Karpas-422 (cell line): ENCODE results near the gene DIPK2B. TPM values are rescaled to one million over a fixed set of nuclear protein-coding genes. Genes with fewer than 3 reads are reported as not detected.

Source experiments
- DNase-seq: peaks from one replicate; pipeline ENCODE4 v3.0.0-alpha.2; 2015
- H2AFZ ChIP-seq: fragments of 200-600 bp; sonication (generic); 2 replicates; pipeline ENCODE4 v1.6.1; 2014; ENCODE audit warnings: antibody characterized with exemption, low read length, mixed read lengths
- H3K27ac ChIP-seq: fragments of 200-600 bp; sonication (generic); 2 replicates; pipeline ENCODE4 v1.5.1; 2014; ENCODE audit warnings: mild to moderate bottlenecking, low read length, moderate library complexity
- H3K27me3 ChIP-seq: fragments of 200-600 bp; sonication (generic); 2 replicates; pipeline ENCODE4 v1.6.1; 2014; ENCODE audit warnings: low read length, mixed read lengths
- H3K36me3 ChIP-seq: fragments of 200-600 bp; sonication (generic); 2 replicates; pipeline ENCODE4 v1.6.1; 2014; ENCODE audit warnings: low read length, mixed read lengths; ENCODE audit not compliant: insufficient read depth
- H3K4me1 ChIP-seq: fragments of 200-600 bp; sonication (generic); 2 replicates; pipeline ENCODE4 v1.6.1; 2014; ENCODE audit warnings: mild to moderate bottlenecking, low read length, mixed read lengths
- H3K4me2 ChIP-seq: fragments of 200-600 bp; sonication (generic); 2 replicates; pipeline ENCODE4 v1.6.1; 2014; ENCODE audit warnings: low read length, low read depth, mild to moderate bottlenecking; ENCODE audit not compliant: poor library complexity, severe bottlenecking
- H3K4me3 ChIP-seq: fragments of 200-600 bp; sonication (generic); 2 replicates; pipeline ENCODE4 v1.5.1; 2014; ENCODE audit warnings: mild to moderate bottlenecking, antibody characterized with exemption, low read length, mixed read lengths
- H3K79me2 ChIP-seq: fragments of 200-600 bp; sonication (generic); 2 replicates; pipeline ENCODE4 v1.6.1; 2014; ENCODE audit warnings: mild to moderate bottlenecking, low read length, mixed read lengths
- H3K9ac ChIP-seq: fragments of 200-600 bp; sonication (generic); 2 replicates; pipeline ENCODE4 v1.6.0; 2014; ENCODE audit warnings: low read length
- H3K9me2 ChIP-seq: fragments of 200-600 bp; sonication (generic), shearing (Covaris generic); replicated peaks from 2 replicates; pipeline ENCODE4 v1.6.0; 2014; ENCODE audit warnings: mild to moderate bottlenecking, low read length, moderate library complexity; ENCODE audit not compliant: insufficient read depth
- H3K9me3 ChIP-seq: fragments of 300-700, 200-600 bp; sonication (generic); 2 replicates; pipeline ENCODE4 v1.6.1; 2014; ENCODE audit warnings: low read length, mixed read lengths
- H4K20me1 ChIP-seq: fragments of 200-600 bp; sonication (generic); 2 replicates; pipeline ENCODE4 v1.6.1; 2014; ENCODE audit warnings: mild to moderate bottlenecking, antibody characterized with exemption, low read length, low read depth; ENCODE audit not compliant: insufficient read depth
- total RNA-seq: library from RNA; depleted of rRNA; stranded (reverse); fragments of >200 nt; shearing (Covaris generic); gene quantifications from 2 replicates; pipeline ENCODE4 v1.2.3, GENCODE V29; 2014; ENCODE audit warnings: low replicate concordance

The DIPK2B gene
- total RNA-seq, 1 experiment from 2014 or later, result not detected

GRCh38 chrX:45208121-45208856 lies 7.6 kb upstream of the DIPK2B start:
- H3K4me2 ChIP-seq, result no peak overlapping the region
- no peaks in the 10 kb centered on the region for H3K9me3 ChIP-seq
- H3K4me1 ChIP-seq, result no peaks in the 10 kb centered on the region
- H3K36me3 ChIP-seq, result no peaks in the 10 kb centered on the region
- H3K79me2 ChIP-seq, result no peaks in the 10 kb centered on the region
- H3K4me3 ChIP-seq, result no peak overlapping the region
- no peaks in the 10 kb centered on the region for H3K9me2 ChIP-seq
- no peak overlapping the region for H2AFZ ChIP-seq
- no peaks in the 10 kb centered on the region for H3K27me3 ChIP-seq
- H4K20me1 ChIP-seq, result no peaks in the 10 kb centered on the region
- H3K9ac ChIP-seq, result no peak overlapping the region
- H3K27ac ChIP-seq, result no peak overlapping the region
- DNase-seq, result no peak

GRCh38 chrX:45202171-45202570 lies 1.5 kb upstream of the DIPK2B start:
- no peaks in the 10 kb centered on the region for H3K9me2 ChIP-seq
- no peaks in the 10 kb centered on the region for H3K36me3 ChIP-seq
- no peaks in the 10 kb centered on the region for H4K20me1 ChIP-seq
- no peak overlapping the region for H3K4me3 ChIP-seq
- no peaks in the 10 kb centered on the region for H3K9me3 ChIP-seq
- no peaks in the 10 kb centered on the region for H3K4me1 ChIP-seq
- H3K27me3 ChIP-seq, result no peaks in the 10 kb centered on the region
- H3K79me2 ChIP-seq, result no peaks in the 10 kb centered on the region
- H2AFZ ChIP-seq, result no peak overlapping the region
- H3K27ac ChIP-seq, result no peak overlapping the region
- no peak overlapping the region for H3K4me2 ChIP-seq
- no peak for DNase-seq
- no peak overlapping the region for H3K9ac ChIP-seq

GRCh38 chrX:45198706-45199105 lies 2.0 kb downstream of the DIPK2B start:
- Histone ChIP-seq H3K4me3 (no peak overlapping the region), H3K36me3 (no peaks in the 10 kb centered on the region), H3K4me1 (no peaks in the 10 kb centered on the region), H3K9me2 (no peaks in the 10 kb centered on the region), H2AFZ (no peak overlapping the region), H3K4me2 (no peak overlapping the region), H3K27ac (no peak overlapping the region), H3K9me3 (no peaks in the 10 kb centered on the region), H3K79me2 (no peaks in the 10 kb centered on the region), H3K27me3 (no peaks in the 10 kb centered on the region), H4K20me1 (no peaks in the 10 kb centered on the region), H3K9ac (no peak overlapping the region)
- no peak for DNase-seq

- Histone ChIP-seq H3K27ac (no peak overlapping the region), H2AFZ (no peak overlapping the region), H3K27me3 (no peaks in the 10 kb centered on the region), H3K9me2 (no peaks in the 10 kb centered on the region), H3K4me1 (no peaks in the 10 kb centered on the region), H3K4me2 (no peak overlapping the region), H3K4me3 (no peak overlapping the region), H3K79me2 (no peaks in the 10 kb centered on the region), H4K20me1 (no peaks in the 10 kb centered on the region), H3K9me3 (no peaks in the 10 kb centered on the region), H3K36me3 (no peaks in the 10 kb centered on the region), H3K9ac (no peak overlapping the region)
- DNase-seq, result no peak
Measured at GRCh38 chrX:45198301-45198700, 2.4 kb downstream of the DIPK2B start.

GRCh38 chrX:45196701-45197100 lies 4.0 kb downstream of the DIPK2B start:
- Histone ChIP-seq H4K20me1 (no peaks in the 10 kb centered on the region), H2AFZ (no peak overlapping the region), H3K4me2 (no peak overlapping the region), H3K4me1 (no peaks in the 10 kb centered on the region), H3K4me3 (no peak overlapping the region), H3K9ac (no peak overlapping the region), H3K9me2 (no peaks in the 10 kb centered on the region), H3K27ac (no peak overlapping the region), H3K79me2 (no peaks in the 10 kb centered on the region), H3K27me3 (no peaks in the 10 kb centered on the region), H3K9me3 (no peaks in the 10 kb centered on the region), H3K36me3 (no peaks in the 10 kb centered on the region)
- no peak for DNase-seq

GRCh38 chrX:45191820-45192409 lies 8.8 kb downstream of the DIPK2B start:
- H3K27ac ChIP-seq, result no peak overlapping the region
- no peaks in the 10 kb centered on the region for H3K9me3 ChIP-seq
- H3K9me2 ChIP-seq, result no peaks in the 10 kb centered on the region
- H3K4me1 ChIP-seq, result peaks cover 4% of the 10 kb centered on the region; the same call in 1 of the 2 replicates
- H3K4me2 ChIP-seq, result no peak overlapping the region
- no peak overlapping the region for H3K9ac ChIP-seq
- H4K20me1 ChIP-seq, result no peaks in the 10 kb centered on the region
- DNase-seq, result no peak
- no peaks in the 10 kb centered on the region for H3K79me2 ChIP-seq
- no peaks in the 10 kb centered on the region for H3K27me3 ChIP-seq
- H3K4me3 ChIP-seq, result no peak overlapping the region
- H3K36me3 ChIP-seq, result no peaks in the 10 kb centered on the region
- H2AFZ ChIP-seq, result no peak overlapping the region

GRCh38 chrX:45191383-45191782 lies 9.3 kb downstream of the DIPK2B start:
- Histone ChIP-seq H3K27ac (no peak overlapping the region), H3K79me2 (no peaks in the 10 kb centered on the region), H3K4me3 (no peak overlapping the region), H3K9ac (no peak overlapping the region), H4K20me1 (no peaks in the 10 kb centered on the region), H2AFZ (no peak overlapping the region), H3K36me3 (no peaks in the 10 kb centered on the region), H3K27me3 (no peaks in the 10 kb centered on the region), H3K4me1 (peaks cover 4% of the 10 kb centered on the region; the same call in 1 of the 2 replicates), H3K4me2 (no peak overlapping the region), H3K9me2 (no peaks in the 10 kb centered on the region), H3K9me3 (no peaks in the 10 kb centered on the region)
- DNase-seq, result no peak

- H3K79me2 ChIP-seq, result no peaks in the 10 kb centered on the region
- H2AFZ ChIP-seq, result no peak overlapping the region
- no peaks in the 10 kb centered on the region for H3K27me3 ChIP-seq
- peaks cover 4% of the 10 kb centered on the region; the same call in 1 of the 2 replicates for H3K4me1 ChIP-seq
- DNase-seq, result no peak
- H4K20me1 ChIP-seq, result no peaks in the 10 kb centered on the region
- H3K9me3 ChIP-seq, result no peaks in the 10 kb centered on the region
- H3K27ac ChIP-seq, result no peak overlapping the region
- peak overlapping the region; percentile 50; the same call in 1 of the 2 replicates for H3K4me3 ChIP-seq
- no peak overlapping the region for H3K9ac ChIP-seq
- no peak overlapping the region for H3K4me2 ChIP-seq
- no peaks in the 10 kb centered on the region for H3K36me3 ChIP-seq
- no peaks in the 10 kb centered on the region for H3K9me2 ChIP-seq
Measured at GRCh38 chrX:45187731-45188130, 12.9 kb downstream of the DIPK2B start.
